A549 (cell line): Measurements from ENCODE around the gene IGFL2. TPM values are rescaled to one million over a fixed set of nuclear protein-coding genes. Genes with fewer than 3 reads are reported as not detected.
A peak's percentile ranks its signal among the peaks of the same experiment; 100 is the strongest.

Experiments
- ATAC-seq, 2 experiments: fragments of 200-7000 bp in 1 of 2; fragments of >200 bp in 1 of 2; cut with Nextera tagmentation in 1 of 2; cut with Tn5 transposase in 1 of 2; 3 replicates each; pipeline versions ENCODE4 v1.8.0 to v1.9.1; 2018 to 2020; ENCODE audit warnings: mild to moderate bottlenecking in 1 of 2, moderate library complexity in 1 of 2
- CTCF ChIA-PET: fragments of 300-600 bp; sonication (Branson Sonifier 250); formaldehyde crosslinking; extraction: SDS; loops from one replicate; lab custom pipeline; 2021; ENCODE audit warnings: antibody characterized with exemption, inconsistent platforms; lab: Yijun Ruan, JAX
- POLR2A ChIA-PET: fragments of 350-600 bp; formaldehyde crosslinking; extraction: SDS; loops from one replicate; lab custom pipeline; 2021; ENCODE audit warnings: antibody characterized with exemption, inconsistent platforms; lab: Yijun Ruan, JAX
- DNase-seq, 2 experiments: peaks; one replicate each; pipeline versions ENCODE4 v3.0.0 to v3.0.0-alpha.2; 2011 to 2016; ENCODE audit warnings: low read depth in 1 of 2, low spot score in 1 of 2
- FAIRE-seq: peaks from 2 replicates; lab custom pipeline; 2011; peaks lifted over from hg19 to GRCh38; lab: Jason Lieb, UNC
- H3K27ac ChIP-seq, 2 experiments: fragments of >200 bp; sonication (Bioruptor Twin); formaldehyde crosslinking; 3 replicates each; pipeline ENCODE4 v1.5.1; 2016 to 2017
- H3K4me1 ChIP-seq: fragments of >200 bp; sonication (Bioruptor Twin); formaldehyde crosslinking; 3 replicates; pipeline ENCODE4 v1.6.1; 2016
- H3K4me2 ChIP-seq: fragments of >200 bp; sonication (Bioruptor Twin); formaldehyde crosslinking; 3 replicates; pipeline ENCODE4 v1.6.1; 2016
- H3K4me3 ChIP-seq: fragments of >200 bp; sonication (Bioruptor Twin); formaldehyde crosslinking; 3 replicates; pipeline ENCODE4 v1.5.1; 2016
- H3K9me3 ChIP-seq: fragments of >200 bp; sonication (Bioruptor Twin); formaldehyde crosslinking; 3 replicates; pipeline ENCODE4 v1.6.1; 2016
- CBX2 ChIP-seq: fragments of 200-600 bp; sonication (generic); IDR thresholded peaks from 2 replicates; pipeline ENCODE4 v1.6.1; 2016; ENCODE audit warnings: low read depth, mild to moderate bottlenecking, borderline replicate concordance
- CHD2 ChIP-seq: fragments of 150-350 bp; IDR thresholded peaks from 2 replicates; pipeline ENCODE4 v1.6.1; 2014; ENCODE audit warnings: low read length; ENCODE audit not compliant: partially characterized antibody
- FOSL2 ChIP-seq, 2 experiments: fragments of 450-650 bp in 1 of 2; fragments of >200 bp in 1 of 2; sonication (Bioruptor Twin) in 1 of 2; formaldehyde crosslinking; IDR thresholded peaks; 2 replicates each; pipeline versions ENCODE4 v1.5.0 to v1.6.1; 2016 to 2020; ENCODE audit warnings: mild to moderate bottlenecking in 1 of 2, moderate library complexity in 1 of 2
- JUN ChIP-seq, 2 experiments: fragments of >200 bp; sonication (Bioruptor Twin); formaldehyde crosslinking; IDR thresholded peaks; 2 replicates in 1 of 2; 3 replicates in 1 of 2; pipeline ENCODE4 v1.6.1; 2016 to 2017
- JUNB ChIP-seq: fragments of >200 bp; sonication (Bioruptor Twin); formaldehyde crosslinking; IDR thresholded peaks from 2 replicates; pipeline ENCODE4 v1.6.1; 2016
- NFE2L2 ChIP-seq: fragments of 150-350 bp; conservative IDR thresholded peaks from 2 replicates; pipeline ENCODE4 v1.6.1; 2014; ENCODE audit warnings: low read length
- POLR2AphosphoS2 ChIP-seq: conservative IDR thresholded peaks from 2 replicates; pipeline ENCODE4 v1.6.1; 2012; ENCODE audit warnings: low read length, improper control_type of control experiment, inconsistent platforms
- RAD21 ChIP-seq, 2 experiments: fragments of >200 bp in 1 of 2; sonication (Bioruptor Twin) in 1 of 2; formaldehyde crosslinking in 1 of 2; IDR thresholded peaks in 1 of 2; conservative IDR thresholded peaks in 1 of 2; 2 replicates in 1 of 2; 3 replicates in 1 of 2; pipeline ENCODE4 v1.6.1; 2012 to 2018; ENCODE audit warnings: inconsistent platforms in 1 of 2
- RNF2 ChIP-seq: fragments of 200-600 bp; sonication (generic); IDR thresholded peaks from 2 replicates; pipeline ENCODE4 v1.6.1; 2016; ENCODE audit warnings: low read depth, mild to moderate bottlenecking, antibody characterized with exemption, moderate library complexity, borderline replicate concordance
- TP53 ChIP-seq: fragments of 250-450 bp; sonication (Bioruptor Pico); IDR thresholded peaks from 2 replicates; pipeline ENCODE4 v1.5.0; 2021; ENCODE audit warnings: mild to moderate bottlenecking, moderate library complexity
- ZC3H11A ChIP-seq: fragments of 450-650 bp; IDR thresholded peaks from 2 replicates; pipeline ENCODE4 v1.6.1; 2014; ENCODE audit warnings: antibody characterized with exemption, mild to moderate bottlenecking
- ZFP36 ChIP-seq: fragments of 450-650 bp; IDR thresholded peaks from 2 replicates; pipeline ENCODE4 v1.6.1; 2014; ENCODE audit warnings: borderline replicate concordance; ENCODE audit not compliant: partially characterized antibody
- WGBS: methylation state at CpG from one replicate; pipeline ENCODE4 v1.1.6; 2017; ENCODE audit errors: missing lambda C conversion rate; 5-methylcytosine and 5-hydroxymethylcytosine counted together
- polyA plus RNA-seq, 4 experiments: library from polyadenylated mRNA; depleted of rRNA in 3 of 4; stranded (reverse); fragments of >200 nt; fragmentation: RNase III in 1 of 4; extraction: RNeasy Plus Mini Kit Qiagen cat#74134 plus additional on column Dnase treatment in 1 of 4; gene quantifications; 2 replicates in 3 of 4; 3 replicates in 1 of 4; pipeline ENCODE4 v1.2.3, GENCODE V29; 2011 to 2017
- TF ChIP-seq, protein P1 (sequence below): IDR thresholded peaks from 2 replicates; pipeline ENCODE4 v1.6.1; 2012
- TF ChIP-seq, protein P2 (sequence below): fragments of 150-350 bp; IDR thresholded peaks from 2 replicates; pipeline ENCODE4 v1.6.1; 2014; ENCODE audit warnings: low read depth, mild to moderate bottlenecking, low read length
- TF ChIP-seq, protein P3 (sequence below): fragments of 250-450 bp; sonication (Bioruptor Pico); IDR thresholded peaks from 2 replicates; pipeline ENCODE4 v1.5.0; 2020; ENCODE audit warnings: low read depth, mild to moderate bottlenecking, moderate library complexity

Gene IGFL2
- polyA plus RNA-seq, 2 of the 4 experiments (the other 2 are of a cell fraction) = 0.78 to 1.1 TPM

DNA sequence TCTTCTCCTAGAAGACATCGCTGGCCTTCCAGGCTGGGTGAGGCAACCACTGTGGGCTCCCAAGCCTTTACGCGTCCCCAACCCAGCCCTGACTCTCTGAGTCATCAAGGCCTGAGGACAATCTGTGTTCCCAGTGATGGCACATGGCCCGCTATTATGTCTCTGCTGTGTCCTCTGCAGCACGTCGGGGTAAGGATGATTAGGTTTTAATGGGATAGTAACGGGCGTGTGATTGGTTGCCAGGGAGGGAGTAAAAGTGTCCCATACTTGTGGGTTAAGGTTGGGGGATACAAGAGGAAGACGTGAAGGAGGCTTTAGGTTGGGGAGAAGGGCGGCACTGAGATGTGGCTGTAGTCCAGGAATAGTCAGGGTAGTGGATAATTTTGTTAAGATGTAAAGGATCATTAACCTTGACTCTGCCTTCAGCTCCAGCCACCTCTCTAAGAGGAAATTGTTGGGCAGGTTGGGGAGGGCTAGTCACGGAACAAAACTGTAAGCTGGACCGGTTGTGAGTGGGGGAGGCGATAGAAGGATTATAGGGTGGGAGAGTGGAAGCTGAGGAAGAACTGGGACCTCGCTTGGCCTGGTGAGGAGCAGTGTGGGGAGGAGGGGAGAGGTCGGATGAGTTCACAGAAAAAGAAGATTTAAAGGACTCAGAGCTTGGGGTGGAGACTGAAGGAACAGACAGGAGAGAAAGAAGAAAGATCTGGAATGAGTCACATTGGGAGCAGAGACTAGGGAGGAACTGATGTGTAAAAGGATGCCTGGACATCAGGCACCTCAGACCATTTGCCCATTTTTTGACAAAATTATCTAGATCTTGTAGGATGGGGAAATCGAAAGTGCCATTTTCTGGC, 53.6 kb downstream of the IGFL2 start:
- FAIRE-seq = peak; percentile 54
- 0 out of 6 replicates have a peak, but pooled peaks of 1 of the 2 experiments have one; percentile 6 for ATAC-seq
- peak in 1 of 2 experiments; percentile 38 for DNase-seq
- Histone ChIP-seq H3K27ac (peak overlapping the region; percentile 83 to 90), H3K9me3 (peaks cover 8% of the 10 kb centered on the region; the same call in 2 of the 3 replicates), H3K4me2 (peak overlapping the region; percentile 77), H3K4me3 (peak overlapping the region; percentile 36), H3K4me1 (peaks cover 89% of the 10 kb centered on the region)
- 55% methylated on average over 16 of the region's 16 CpGs for WGBS
- ChIA-PET CTCF (interaction anchor here (0.6 to 14.6 kb wide), 7 partner anchors 10 to 193 kb away, joined by 3 to 390 read pairs (median 4); no protein-coding TSS in a partner anchor), POLR2A (no interaction called here)
- TF ChIP-seq, protein P1, sequence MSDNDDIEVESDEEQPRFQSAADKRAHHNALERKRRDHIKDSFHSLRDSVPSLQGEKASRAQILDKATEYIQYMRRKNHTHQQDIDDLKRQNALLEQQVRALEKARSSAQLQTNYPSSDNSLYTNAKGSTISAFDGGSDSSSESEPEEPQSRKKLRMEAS = peak; percentile 17; the same call in 1 of the 2 replicates
- TF ChIP-seq CHD2 (no peak), FOSL2 (IDR thresholded peaks at IDR 0.05) (no peak), FOSL2 (CRISPR knock-in tag; IDR thresholded peaks at IDR 0.05) (peak; percentile 33; the same call in 1 of the 2 replicates), JUNB (no peak), JUN (IDR thresholded peaks at IDR 0.05) (peak in 1 of 2 experiments; percentile 13; a peak in 1 of 5 replicates), RAD21 (conservative IDR thresholded peaks at IDR 0.05 in 1 of 2, IDR thresholded peaks at IDR 0.05 in 1 of 2) (no peak)

DNA sequence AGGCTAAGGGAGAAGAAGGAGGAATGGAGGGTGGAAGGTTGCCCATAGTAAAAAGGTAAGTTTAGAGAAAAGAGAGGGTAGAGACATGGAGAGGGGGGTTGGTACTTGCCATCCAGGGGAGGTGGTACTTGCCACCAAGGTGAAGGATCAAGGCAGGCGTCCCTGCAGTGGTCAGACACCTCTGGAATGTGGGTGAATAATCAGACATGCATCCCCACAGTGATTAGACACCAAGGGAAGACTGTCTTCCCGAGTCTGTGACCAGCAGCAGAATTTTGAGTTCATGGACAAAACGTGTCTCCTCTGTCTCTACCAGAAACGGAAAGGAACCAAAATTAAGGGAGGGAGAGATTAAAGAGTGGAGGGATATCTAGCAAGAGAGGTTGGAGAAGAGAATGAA, 54.4 kb downstream of the IGFL2 start:
- POLR2A ChIA-PET = no interaction called here
- peak overlapping the region; percentile 36 for H3K4me3 ChIP-seq
- H3K9me3 ChIP-seq = peaks cover 8% of the 10 kb centered on the region; the same call in 2 of the 3 replicates
- ATAC-seq (peak in 1 of 2 experiments; percentile 24; a peak in 1 of 6 replicates), FAIRE-seq (peak; percentile 90), DNase-seq (peak in 1 of 2 experiments; percentile 53)
- peaks cover 87% of the 10 kb centered on the region for H3K4me1 ChIP-seq
- TF ChIP-seq JUN (IDR thresholded peaks at IDR 0.05) (peak in 1 of 2 experiments; percentile 0; a peak in 2 of 5 replicates), NFE2L2 (no peak), POLR2AphosphoS2 (no peak), CBX2 (no peak), TP53 (CRISPR knock-in tag) (no peak), JUNB (no peak), ZC3H11A (no peak), ZFP36 (no peak), RNF2 (no peak)
- TF ChIP-seq, protein P2, sequence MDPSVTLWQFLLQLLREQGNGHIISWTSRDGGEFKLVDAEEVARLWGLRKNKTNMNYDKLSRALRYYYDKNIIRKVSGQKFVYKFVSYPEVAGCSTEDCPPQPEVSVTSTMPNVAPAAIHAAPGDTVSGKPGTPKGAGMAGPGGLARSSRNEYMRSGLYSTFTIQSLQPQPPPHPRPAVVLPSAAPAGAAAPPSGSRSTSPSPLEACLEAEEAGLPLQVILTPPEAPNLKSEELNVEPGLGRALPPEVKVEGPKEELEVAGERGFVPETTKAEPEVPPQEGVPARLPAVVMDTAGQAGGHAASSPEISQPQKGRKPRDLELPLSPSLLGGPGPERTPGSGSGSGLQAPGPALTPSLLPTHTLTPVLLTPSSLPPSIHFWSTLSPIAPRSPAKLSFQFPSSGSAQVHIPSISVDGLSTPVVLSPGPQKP = no peak
- TF ChIP-seq, protein P1 = 0 out of 2 replicates have a peak, but pooled peaks have one; percentile 11
- TF ChIP-seq, protein P3, sequence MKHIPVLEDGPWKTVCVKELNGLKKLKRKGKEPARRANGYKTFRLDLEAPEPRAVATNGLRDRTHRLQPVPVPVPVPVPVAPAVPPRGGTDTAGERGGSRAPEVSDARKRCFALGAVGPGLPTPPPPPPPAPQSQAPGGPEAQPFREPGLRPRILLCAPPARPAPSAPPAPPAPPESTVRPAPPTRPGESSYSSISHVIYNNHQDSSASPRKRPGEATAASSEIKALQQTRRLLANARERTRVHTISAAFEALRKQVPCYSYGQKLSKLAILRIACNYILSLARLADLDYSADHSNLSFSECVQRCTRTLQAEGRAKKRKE = no peak
- CTCF ChIA-PET = interaction anchor here (0.6 to 14.6 kb wide), 4 partner anchors 13 to 193 kb away, joined by 3 to 390 read pairs (median 12); no protein-coding TSS in a partner anchor
- peak overlapping the region; percentile 77 for H3K4me2 ChIP-seq
- 18% methylated on average over 4 of the region's 4 CpGs for WGBS
- peak overlapping the region; percentile 83 to 90 for H3K27ac ChIP-seq
